ENCODE measurements around the gene ZFHX3. TPM values are rescaled to one million over a fixed set of nuclear protein-coding genes. Genes with fewer than 3 reads are reported as not detected.
A peak's percentile ranks its signal among the peaks of the same experiment; 100 is the strongest.

The ZFHX3 gene
- total RNA-seq, 1 donor from 2014 or later: 40.1 TPM

DNA sequence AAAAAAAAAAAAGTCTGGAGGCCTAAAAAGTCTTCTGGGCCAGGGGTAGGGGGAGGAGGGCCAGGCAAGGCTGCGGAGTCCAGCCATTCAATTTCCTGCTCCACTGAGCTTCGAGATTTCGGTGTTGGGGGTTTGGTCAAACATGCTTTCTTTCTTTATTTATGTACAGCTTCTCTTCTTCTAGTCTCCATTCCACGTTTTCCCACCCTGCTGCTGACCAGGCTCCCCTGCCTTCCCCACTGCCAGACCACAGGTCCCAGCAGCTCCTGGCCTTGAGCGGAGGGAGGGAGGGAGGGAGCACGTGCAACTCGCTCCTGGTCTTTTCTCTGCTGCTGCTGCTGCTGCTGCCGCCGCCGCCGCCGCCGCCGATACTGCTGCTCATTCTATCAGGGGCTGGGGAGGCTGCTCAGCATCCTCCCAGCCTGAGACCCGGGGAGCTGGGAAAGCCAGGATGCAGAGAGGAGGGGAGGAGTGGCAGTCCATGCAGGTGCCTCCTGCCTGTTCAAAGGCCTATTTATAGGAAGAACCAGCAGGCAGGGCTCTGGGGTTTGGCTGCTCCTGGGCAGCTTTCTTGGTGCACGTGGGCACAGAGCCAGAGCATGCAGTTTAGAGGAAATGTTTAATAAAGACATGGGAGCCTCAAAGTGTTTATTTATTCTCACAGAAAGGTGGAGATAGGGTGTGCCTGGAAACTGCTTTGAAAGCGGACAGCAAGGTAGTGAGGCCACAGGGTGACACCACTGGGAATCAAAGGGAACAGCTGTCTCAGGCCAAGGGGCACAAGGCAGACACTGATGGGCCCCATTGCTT lies 23.4 kb upstream of the ZFHX3 start:
- TF ChIP-seq, protein P1, sequence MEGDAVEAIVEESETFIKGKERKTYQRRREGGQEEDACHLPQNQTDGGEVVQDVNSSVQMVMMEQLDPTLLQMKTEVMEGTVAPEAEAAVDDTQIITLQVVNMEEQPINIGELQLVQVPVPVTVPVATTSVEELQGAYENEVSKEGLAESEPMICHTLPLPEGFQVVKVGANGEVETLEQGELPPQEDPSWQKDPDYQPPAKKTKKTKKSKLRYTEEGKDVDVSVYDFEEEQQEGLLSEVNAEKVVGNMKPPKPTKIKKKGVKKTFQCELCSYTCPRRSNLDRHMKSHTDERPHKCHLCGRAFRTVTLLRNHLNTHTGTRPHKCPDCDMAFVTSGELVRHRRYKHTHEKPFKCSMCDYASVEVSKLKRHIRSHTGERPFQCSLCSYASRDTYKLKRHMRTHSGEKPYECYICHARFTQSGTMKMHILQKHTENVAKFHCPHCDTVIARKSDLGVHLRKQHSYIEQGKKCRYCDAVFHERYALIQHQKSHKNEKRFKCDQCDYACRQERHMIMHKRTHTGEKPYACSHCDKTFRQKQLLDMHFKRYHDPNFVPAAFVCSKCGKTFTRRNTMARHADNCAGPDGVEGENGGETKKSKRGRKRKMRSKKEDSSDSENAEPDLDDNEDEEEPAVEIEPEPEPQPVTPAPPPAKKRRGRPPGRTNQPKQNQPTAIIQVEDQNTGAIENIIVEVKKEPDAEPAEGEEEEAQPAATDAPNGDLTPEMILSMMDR (conservative IDR thresholded peaks at IDR 0.05): no peak
- peak overlapping the region; percentile 80 for H3K4me3 Mint-ChIP-seq
- H3K36me3 Mint-ChIP-seq (ENCODE audit: low read depth): no peaks in the 10 kb centered on the region
- H3K4me1 Mint-ChIP-seq: peaks cover 39% of the 10 kb centered on the region
- H3K27me3 Mint-ChIP-seq (ENCODE audit: low read depth): peaks cover 41% of the 10 kb centered on the region
- no peak for DNase-seq (ENCODE audit: low read depth, low spot score)
- H3K27ac Mint-ChIP-seq (ENCODE audit: unreplicated experiment): peak overlapping the region; percentile 83
- H3K9me3 Mint-ChIP-seq: no peaks in the 10 kb centered on the region

DNA sequence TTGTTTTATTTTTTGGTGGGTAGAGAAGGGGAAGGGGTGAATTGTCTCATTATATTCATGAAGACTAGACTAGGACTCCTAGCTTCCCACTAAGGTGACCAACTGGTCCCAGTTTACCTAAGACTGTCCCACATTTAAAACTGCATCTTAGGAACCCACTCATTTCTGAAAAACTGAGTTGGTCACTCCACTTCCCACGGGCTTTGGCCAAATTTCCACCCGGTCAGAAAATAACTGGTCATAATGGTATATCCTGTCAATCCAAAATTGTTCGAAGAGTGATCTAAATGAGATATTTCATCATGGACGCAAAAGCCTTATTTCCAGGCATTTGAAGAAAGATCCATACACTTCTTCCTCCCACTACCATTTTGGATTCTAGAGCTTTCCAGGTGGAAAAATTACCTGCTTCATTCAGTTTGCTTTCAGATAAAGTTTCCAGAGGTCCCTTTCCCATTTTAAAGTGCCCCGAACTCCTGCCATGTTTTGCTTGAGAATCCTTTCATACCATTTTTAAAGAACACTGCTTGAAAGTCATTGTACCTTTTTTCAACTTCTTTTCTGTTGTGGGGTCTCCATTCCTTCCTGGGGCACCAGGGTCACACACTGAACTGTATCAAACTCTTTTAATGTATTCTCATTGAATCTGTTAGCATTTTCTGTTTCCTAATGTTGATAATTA lies 21.8 kb upstream of the ZFHX3 start:
- Mint-ChIP-seq H3K4me1 (peaks cover 54% of the 10 kb centered on the region), H3K27me3 (ENCODE audit: low read depth) (peaks cover 57% of the 10 kb centered on the region), H3K9me3 (no peaks in the 10 kb centered on the region), H3K36me3 (ENCODE audit: low read depth) (no peaks in the 10 kb centered on the region), H3K27ac (ENCODE audit: unreplicated experiment) (no peak overlapping the region), H3K4me3 (peak overlapping the region; percentile 88)
- no peak for DNase-seq (ENCODE audit: low read depth, low spot score)
- TF ChIP-seq, protein P1 (conservative IDR thresholded peaks at IDR 0.05): no peak

DNA sequence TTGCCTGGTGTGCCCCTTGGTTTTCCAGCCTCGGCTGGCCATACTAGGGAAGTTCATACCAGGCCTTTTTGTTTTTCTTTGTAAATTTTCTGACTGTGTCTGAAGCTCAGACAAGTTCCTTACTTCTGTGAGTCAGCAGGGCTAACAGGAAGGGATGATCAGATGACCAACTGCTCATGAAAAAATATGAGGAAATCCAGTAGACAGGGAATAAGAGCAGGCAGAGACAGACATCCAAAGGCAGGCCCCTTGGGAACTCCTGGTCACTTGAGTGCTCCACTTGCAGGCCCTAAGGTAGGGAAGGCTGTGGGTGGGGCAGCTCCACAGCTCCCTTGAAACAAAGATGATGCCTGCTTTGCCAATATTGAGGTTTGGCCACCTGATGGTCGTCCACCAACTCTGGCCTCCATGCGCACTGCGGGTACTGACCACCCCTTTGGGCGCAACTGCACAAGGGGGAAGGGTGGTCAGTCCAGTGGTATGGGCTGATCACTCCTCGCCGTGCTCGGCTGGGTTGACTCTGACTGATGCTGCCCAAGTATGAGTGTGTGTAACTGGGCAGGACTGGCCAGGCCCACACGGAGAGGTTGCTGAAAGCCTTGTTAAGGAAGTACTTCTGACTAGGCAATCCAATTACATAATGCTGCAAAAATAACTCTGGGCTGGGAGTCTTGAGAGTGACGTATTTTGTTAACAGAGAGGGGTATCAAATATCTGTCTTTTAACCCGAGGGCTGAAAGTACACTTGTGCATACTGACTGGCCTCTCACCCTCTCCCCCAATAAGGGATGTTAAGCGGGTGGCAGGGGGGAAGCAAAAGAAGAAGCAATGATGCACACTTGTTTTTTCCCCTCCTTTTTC lies 20.8 kb upstream of the ZFHX3 start:
- peak overlapping the region; percentile 59 for H3K4me3 Mint-ChIP-seq
- H3K9me3 Mint-ChIP-seq: no peaks in the 10 kb centered on the region
- H3K27me3 Mint-ChIP-seq (ENCODE audit: low read depth): peaks cover 67% of the 10 kb centered on the region
- H3K4me1 Mint-ChIP-seq: peaks cover 64% of the 10 kb centered on the region
- DNase-seq (ENCODE audit: low read depth, low spot score): no peak
- no peaks in the 10 kb centered on the region for H3K36me3 Mint-ChIP-seq (ENCODE audit: low read depth)
- no peak overlapping the region for H3K27ac Mint-ChIP-seq (ENCODE audit: unreplicated experiment)
- TF ChIP-seq, protein P1 (conservative IDR thresholded peaks at IDR 0.05): no peak

DNA sequence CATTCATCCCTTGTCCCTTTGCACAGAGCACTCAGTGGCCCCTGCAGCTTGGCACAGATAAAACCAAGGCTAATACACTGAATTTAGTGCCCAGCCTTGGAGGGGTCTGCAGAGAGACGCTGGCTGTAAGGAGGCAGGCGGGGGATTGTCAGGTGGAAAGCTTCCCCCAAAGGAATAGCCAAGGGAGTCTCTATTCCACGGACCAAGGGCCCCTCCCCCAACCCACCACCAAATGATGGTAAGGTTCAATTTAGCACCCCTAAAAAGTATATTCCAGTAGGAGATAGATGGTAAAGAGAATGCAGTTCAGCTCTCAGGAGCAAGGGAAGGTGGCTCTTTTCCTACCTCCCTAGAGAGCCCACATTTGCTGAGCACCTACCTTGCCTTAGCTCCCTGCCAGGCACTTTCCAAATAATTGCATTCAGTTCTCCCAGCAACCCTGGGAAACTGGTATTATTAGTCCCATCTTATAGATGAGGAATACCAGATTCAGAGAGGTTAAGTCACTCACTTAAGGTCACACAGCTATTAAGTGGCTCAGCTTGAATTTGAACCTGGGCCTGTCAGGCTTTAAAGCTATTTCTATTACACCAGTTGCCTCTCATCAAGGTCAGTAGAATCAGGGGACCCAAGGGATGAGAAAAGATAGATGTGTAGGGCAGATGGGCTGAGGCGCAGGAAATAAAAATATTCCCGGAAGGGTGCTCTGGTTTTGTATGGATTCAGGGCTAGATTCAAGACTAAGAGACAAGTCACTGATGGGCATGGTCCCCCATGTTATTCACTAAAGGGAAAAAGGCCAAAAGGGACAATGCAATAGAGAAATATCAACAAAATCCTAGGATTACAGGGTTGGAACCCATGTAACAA lies 20.0 kb upstream of the ZFHX3 start:
- DNase-seq (ENCODE audit: low read depth, low spot score): no peak
- H3K4me1 Mint-ChIP-seq: peaks cover 71% of the 10 kb centered on the region
- H3K4me3 Mint-ChIP-seq: peak overlapping the region; percentile 59
- H3K9me3 Mint-ChIP-seq: no peaks in the 10 kb centered on the region
- no peaks in the 10 kb centered on the region for H3K36me3 Mint-ChIP-seq (ENCODE audit: low read depth)
- no peak overlapping the region for H3K27ac Mint-ChIP-seq (ENCODE audit: unreplicated experiment)
- peaks cover 74% of the 10 kb centered on the region for H3K27me3 Mint-ChIP-seq (ENCODE audit: low read depth)
- TF ChIP-seq, protein P1 (conservative IDR thresholded peaks at IDR 0.05): no peak
